ENCODE measurements around the gene AK5. TPM values are rescaled to one million over a fixed set of nuclear protein-coding genes. Genes with fewer than 3 reads are reported as not detected.

AK5 gene
- total RNA-seq, 4 donors from 2014 or later, result 0.79 to 4.1 TPM; not detected in 2

GRCh38 chr1:77558591-77559164 is 276.9 kb downstream of the AK5 start:
- intact Hi-C loops (cut with DNase I; ENCODE audit: low total_unique reads), result no loop called here
- no peak for DNase-seq
- peaks cover 0 to 6% (median 0%) of the 10 kb centered on the region in 4 donors for H3K36me3 ChIP-seq
- H3K27me3 ChIP-seq, result no peaks in the 10 kb centered on the region
- H3K4me1 ChIP-seq, result no peaks in the 10 kb centered on the region
- H3K9me3 ChIP-seq, result no peaks in the 10 kb centered on the region
- no peak overlapping the region for H3K27ac ChIP-seq
- no peak for TF ChIP-seq EP300 (IDR thresholded peaks at IDR 0.05; ENCODE audit: low read depth)
- TF ChIP-seq POLR2AphosphoS5 (IDR thresholded peaks at IDR 0.05), result no peak
- in situ Hi-C loops (cut with MboI; ENCODE audit: low pct_ligation_motif_present in 1 of 4, low pct_unique_long_range_greater_than_20kb in 1 of 4, low sequenced_read_pairs in 3 of 4), result no loop called here
- no peak overlapping the region for H3K4me3 ChIP-seq
- 94 to 98% methylated on average over 3 to 5 of the region's 5 CpGs for WGBS, 2 donors (ENCODE audit: low coverage in 1 of 2)

GRCh38 chr1:77560741-77561140 is 278.9 kb downstream of the AK5 start:
- Histone ChIP-seq H3K4me1 (no peaks in the 10 kb centered on the region), H3K27me3 (no peaks in the 10 kb centered on the region), H3K4me3 (no peak overlapping the region), H3K36me3 (peaks cover 0 to 20% (median 8%) of the 10 kb centered on the region in 4 donors), H3K9me3 (no peaks in the 10 kb centered on the region), H3K27ac (no peak overlapping the region)
- intact Hi-C loops (cut with DNase I; ENCODE audit: low total_unique reads) (no loop called here), in situ Hi-C loops (cut with MboI; ENCODE audit: low pct_ligation_motif_present in 1 of 4, low pct_unique_long_range_greater_than_20kb in 1 of 4, low sequenced_read_pairs in 3 of 4) (no loop called here)
- no peak for TF ChIP-seq CTCF (IDR thresholded peaks at IDR 0.05)
- no peak for TF ChIP-seq POLR2A (IDR thresholded peaks at IDR 0.05)
- no peak for TF ChIP-seq EP300 (IDR thresholded peaks at IDR 0.05; ENCODE audit: low read depth)
- WGBS, 2 donors (ENCODE audit: low coverage in 1 of 2), result 89 to 94% methylated on average over 5 of the region's 5 CpGs
- DNase-seq, result no peak

GRCh38 chr1:77562596-77563150 is 280.9 kb downstream of the AK5 start:
- Histone ChIP-seq H3K4me1 (no peaks in the 10 kb centered on the region), H3K9me3 (no peaks in the 10 kb centered on the region), H3K4me3 (no peak overlapping the region), H3K36me3 (peaks cover 0 to 37% (median 17%) of the 10 kb centered on the region in 4 donors), H3K27me3 (no peaks in the 10 kb centered on the region), H3K27ac (no peak overlapping the region)
- TF ChIP-seq POLR2A (IDR thresholded peaks at IDR 0.05) (no peak), EP300 (IDR thresholded peaks at IDR 0.05; ENCODE audit: low read depth) (no peak), POLR2AphosphoS5 (IDR thresholded peaks at IDR 0.05) (no peak), CTCF (IDR thresholded peaks at IDR 0.05) (no peak)
- 70 to 84% methylated on average over 3 of the region's 3 CpGs for WGBS, 2 donors (ENCODE audit: low coverage in 1 of 2)
- in situ Hi-C loops (cut with MboI; ENCODE audit: low pct_ligation_motif_present in 1 of 4, low pct_unique_long_range_greater_than_20kb in 1 of 4, low sequenced_read_pairs in 3 of 4) (no loop called here), intact Hi-C loops (cut with DNase I; ENCODE audit: low total_unique reads) (no loop called here)
- DNase-seq, result no peak

- no peak overlapping the region for H3K27ac ChIP-seq
- in situ Hi-C loops (cut with MboI; ENCODE audit: low pct_ligation_motif_present in 1 of 4, low pct_unique_long_range_greater_than_20kb in 1 of 4, low sequenced_read_pairs in 3 of 4), result no loop called here
- intact Hi-C loops (cut with DNase I; ENCODE audit: low total_unique reads), result no loop called here
- 88 to 94% methylated on average over 4 of the region's 4 CpGs for WGBS, 2 donors (ENCODE audit: low coverage in 1 of 2)
- DNase-seq, result no peak
- H3K27me3 ChIP-seq, result no peaks in the 10 kb centered on the region
- H3K4me1 ChIP-seq, result no peaks in the 10 kb centered on the region
- H3K9me3 ChIP-seq, result no peaks in the 10 kb centered on the region
- peaks cover 0 to 46% (median 18%) of the 10 kb centered on the region in 4 donors for H3K36me3 ChIP-seq
- H3K4me3 ChIP-seq, result no peak overlapping the region
- TF ChIP-seq CTCF (IDR thresholded peaks at IDR 0.05), result no peak
- TF ChIP-seq POLR2AphosphoS5 (IDR thresholded peaks at IDR 0.05), result no peak
- TF ChIP-seq POLR2A (IDR thresholded peaks at IDR 0.05), result no peak
- TF ChIP-seq EP300 (IDR thresholded peaks at IDR 0.05; ENCODE audit: low read depth), result no peak
Measured at GRCh38 chr1:77565321-77565720, 283.5 kb downstream of the AK5 start.

Measured in transverse colon (tissue), 4 donors.